Measurements from ENCODE around the gene CYP26C1. TPM values are rescaled to one million over a fixed set of nuclear protein-coding genes. Genes with fewer than 3 reads are reported as not detected.

Gene CYP26C1
- total and polyA plus RNA-seq, 8 donors = 7.0 TPM; not detected in 7

GRCh38 chr10:93079663-93080349, 19.2 kb downstream of the CYP26C1 start:
- peaks cover 4 to 67% (median 30%) of the 10 kb centered on the region in 3 donors for H3K27me3 ChIP-seq
- 46 to 67% (median 58%) methylated on average over 8 to 9 of the region's 9 CpGs for WGBS, 5 donors
- intact Hi-C loops (cut with DNase I; ENCODE audit: low total_unique reads) = loop anchor here (10.0 kb wide), 1 partner anchor 215 kb away; no protein-coding TSS in a partner anchor

GRCh38 chr10:93080350-93081046, 19.9 kb downstream of the CYP26C1 start:
- H3K9me3 ChIP-seq = no peaks in the 10 kb centered on the region
- H3K27ac ChIP-seq = no peak overlapping the region
- H3K4me3 ChIP-seq = no peak overlapping the region
- H3K4me1 ChIP-seq = peaks cover 0 to 8% (median 7%) of the 10 kb centered on the region in 4 donors
- intact Hi-C loops (cut with DNase I; ENCODE audit: low total_unique reads) = no loop called here
- H3K27me3 ChIP-seq = peaks cover 0 to 60% (median 24%) of the 10 kb centered on the region in 3 donors
- DNase-seq = peak; percentile 63 to 76
- no peaks in the 10 kb centered on the region for H3K36me3 ChIP-seq
- WGBS, 5 donors = 53 to 58% (median 56%) methylated on average over 22 of the region's 22 CpGs
- TF ChIP-seq CTCF (IDR thresholded peaks at IDR 0.05) (peak in 5 of 7 experiments; percentile 63 to 79 (median 70)), POLR2AphosphoS5 (IDR thresholded peaks at IDR 0.05) (no peak), EP300 (IDR thresholded peaks at IDR 0.05) (no peak), POLR2A (IDR thresholded peaks at IDR 0.05) (no peak)

More at GRCh38 chr10:93079663-93080349, 19.2 kb downstream of the CYP26C1 start:
- Histone ChIP-seq H3K4me3 (no peak overlapping the region), H3K27ac (no peak overlapping the region), H3K36me3 (no peaks in the 10 kb centered on the region), H3K4me1 (peaks cover 5 to 15% (median 13%) of the 10 kb centered on the region in 4 donors), H3K9me3 (no peaks in the 10 kb centered on the region)
- TF ChIP-seq EP300 (IDR thresholded peaks at IDR 0.05) (no peak), CTCF (IDR thresholded peaks at IDR 0.05) (no peak), POLR2AphosphoS5 (IDR thresholded peaks at IDR 0.05) (no peak), POLR2A (IDR thresholded peaks at IDR 0.05) (no peak)
- no peak for DNase-seq

- 57 to 74% (median 65%) methylated on average over 3 of the region's 3 CpGs for WGBS, 5 donors
- H3K27me3 ChIP-seq = peaks cover 0 to 52% (median 18%) of the 10 kb centered on the region in 3 donors
- no peak for DNase-seq
- no peaks in the 10 kb centered on the region for H3K9me3 ChIP-seq
- no peak for TF ChIP-seq POLR2AphosphoS5 (IDR thresholded peaks at IDR 0.05)
- no peak for TF ChIP-seq POLR2A (IDR thresholded peaks at IDR 0.05)
- TF ChIP-seq CTCF (IDR thresholded peaks at IDR 0.05) = no peak
- TF ChIP-seq EP300 (IDR thresholded peaks at IDR 0.05) = no peak
- intact Hi-C loops (cut with DNase I; ENCODE audit: low total_unique reads) = no loop called here
- H3K4me3 ChIP-seq = no peak overlapping the region
- H3K4me1 ChIP-seq = peaks cover 0 to 8% (median 7%) of the 10 kb centered on the region in 4 donors
- no peaks in the 10 kb centered on the region for H3K36me3 ChIP-seq
- H3K27ac ChIP-seq = no peak overlapping the region
Measured at GRCh38 chr10:93081318-93081717, 20.7 kb downstream of the CYP26C1 start.

- 58 to 64% (median 62%) methylated on average over 10 of the region's 10 CpGs for WGBS, 5 donors
- H3K9me3 ChIP-seq = no peaks in the 10 kb centered on the region
- no peaks in the 10 kb centered on the region for H3K36me3 ChIP-seq
- DNase-seq = no peak
- intact Hi-C loops (cut with DNase I; ENCODE audit: low total_unique reads) = no loop called here
- no peak overlapping the region for H3K4me3 ChIP-seq
- TF ChIP-seq EP300 (IDR thresholded peaks at IDR 0.05) (no peak), CTCF (IDR thresholded peaks at IDR 0.05) (no peak)
- H3K27me3 ChIP-seq = peaks cover 0 to 47% (median 18%) of the 10 kb centered on the region in 3 donors
- no peak overlapping the region for H3K27ac ChIP-seq
- H3K4me1 ChIP-seq = peaks cover 0 to 8% (median 7%) of the 10 kb centered on the region in 4 donors
Measured at GRCh38 chr10:93081834-93082233, 21.2 kb downstream of the CYP26C1 start.
